Common myeloid progenitor, CD34-positive (primary cell): ENCODE data around the gene NPLOC4.

Source experiments
- CTCF ChIA-PET: fragments of 350-600 bp; sonication (Branson Sonifier 250); formaldehyde crosslinking; loops from one replicate; lab custom pipeline; 2021; ENCODE audit warnings: antibody characterized with exemption; lab: Charles Lee
- POLR2A ChIA-PET: fragments of 350-600 bp; sonication (Branson Sonifier 250); formaldehyde crosslinking; loops from one replicate; lab custom pipeline; 2021; ENCODE audit warnings: antibody characterized with exemption; lab: Charles Lee
- DNase-seq, 3 donors: peaks; one replicate each; pipeline versions ENCODE4 v3.0.0 to v3.0.0-alpha.2; 2013
- H3K27ac ChIP-seq, 2 experiments: 1 replicate in 1 of 2; 2 replicates in 1 of 2; pipeline ENCODE4 v1.7.0; 2013; ENCODE audit warnings: inconsistent platforms in 2 of 2, low read length in 2 of 2, mild to moderate bottlenecking in 2 of 2, low read depth in 1 of 2, moderate library complexity in 1 of 2; ENCODE audit not compliant: severe bottlenecking in 2 of 2, insufficient read depth in 1 of 2, poor library complexity in 1 of 2
- H3K27me3 ChIP-seq, 5 experiments: replicated peaks in 2 of 5; 1 replicate in 3 of 5; 2 replicates in 2 of 5; pipeline versions ENCODE4 v1.6.1 to v1.7.0; 2013; ENCODE audit warnings: low read length in 4 of 5, mild to moderate bottlenecking in 2 of 5, moderate library complexity in 2 of 5, inconsistent platforms in 1 of 5; ENCODE audit not compliant: insufficient read depth in 5 of 5, control insufficient read depth in 4 of 5
- H3K36me3 ChIP-seq, 4 experiments: 1 replicate in 2 of 4; 2 replicates in 2 of 4; pipeline versions ENCODE4 v1.6.1 to v1.7.0; 2013; ENCODE audit warnings: low read length in 3 of 4, control low read depth in 1 of 4, mild to moderate bottlenecking in 1 of 4; ENCODE audit not compliant: control insufficient read depth in 4 of 4, insufficient read depth in 4 of 4
- H3K4me1 ChIP-seq, 4 experiments: 1 replicate in 3 of 4; 2 replicates in 1 of 4; pipeline versions ENCODE4 v1.6.1 to v1.7.1; 2013; ENCODE audit warnings: low read length in 3 of 4, mild to moderate bottlenecking in 3 of 4, control low read depth in 1 of 4, inconsistent platforms in 1 of 4, moderate library complexity in 1 of 4; ENCODE audit not compliant: control insufficient read depth in 4 of 4, insufficient read depth in 4 of 4; ENCODE audit errors: control extremely low read depth in 1 of 4
- H3K4me3 ChIP-seq, 7 experiments: 1 replicate in 4 of 7; 2 replicates in 3 of 7; pipeline versions ENCODE4 v1.5.1 to v1.7.0; 2013; ENCODE audit warnings: mild to moderate bottlenecking in 7 of 7, low read length in 6 of 7, moderate library complexity in 6 of 7, inconsistent platforms in 2 of 7, low read depth in 2 of 7, control low read depth in 1 of 7; ENCODE audit not compliant: insufficient read depth in 4 of 7, control insufficient read depth in 1 of 7; ENCODE audit errors: extremely low read depth in 1 of 7
- H3K9me3 ChIP-seq, 5 experiments: 1 replicate in 4 of 5; 2 replicates in 1 of 5; pipeline versions ENCODE4 v1.6.1 to v1.7.1; 2013; ENCODE audit warnings: low read length in 4 of 5, mild to moderate bottlenecking in 2 of 5, inconsistent platforms in 1 of 5, low read depth in 1 of 5, moderate library complexity in 1 of 5; ENCODE audit not compliant: control insufficient read depth in 4 of 5, insufficient read depth in 2 of 5; ENCODE audit errors: control extremely low read depth in 1 of 5
- WGBS: methylation state at CpG from one replicate; pipeline ENCODE4 v1.1.5; 2013; ENCODE audit not compliant: insufficient coverage; 5-methylcytosine and 5-hydroxymethylcytosine counted together

Gene NPLOC4

DNA sequence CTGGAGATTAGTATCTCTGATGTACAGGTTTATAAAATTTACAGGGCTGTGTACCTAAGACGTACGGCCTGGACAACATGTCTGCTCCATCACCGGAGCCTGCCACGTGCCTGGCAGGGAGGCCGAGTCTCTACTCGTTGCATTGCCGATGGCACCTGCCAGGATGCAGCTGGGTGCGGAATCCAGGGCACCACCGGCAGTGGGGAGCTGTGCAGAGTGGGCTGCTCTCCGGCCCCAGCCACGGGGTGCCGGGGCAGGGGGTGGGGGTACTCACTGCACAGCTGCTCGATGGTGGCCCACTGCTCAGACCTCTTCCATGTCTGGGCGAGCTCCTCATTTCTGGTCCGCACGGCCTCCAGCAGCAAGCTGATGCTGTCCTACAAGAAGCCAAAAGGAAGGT is 71.7 kb downstream of the NPLOC4 start:
- no peaks in the 10 kb centered on the region for H3K9me3 ChIP-seq
- H3K27ac ChIP-seq, result no peak overlapping the region
- no peak for DNase-seq
- WGBS, result 96% methylated on average over 16 of the region's 16 CpGs
- H3K27me3 ChIP-seq, result no peaks in the 10 kb centered on the region
- H3K4me1 ChIP-seq, result peaks cover 12 to 55% (median 46%) of the 10 kb centered on the region in 4 experiments
- CTCF ChIA-PET, result interaction anchor here (0.8 to 3.2 kb wide), 7 partner anchors 8 to 135 kb away, joined by 3 to 13 read pairs (median 6); no protein-coding TSS in a partner anchor
- no peak overlapping the region for H3K4me3 ChIP-seq
- H3K36me3 ChIP-seq, result peaks cover 7 to 61% (median 38%) of the 10 kb centered on the region in 4 experiments
- POLR2A ChIA-PET, result interaction anchor here (0.6 kb wide), 1 partner anchor 304 kb away, joined by 3 read pairs; no protein-coding TSS in a partner anchor

GRCh38 chr17:81564778-81565177 is 72.1 kb downstream of the NPLOC4 start:
- POLR2A ChIA-PET, result interaction anchor here (0.6 kb wide), 1 partner anchor 303 kb away, joined by 3 read pairs; no protein-coding TSS in a partner anchor
- Histone ChIP-seq H3K9me3 (no peaks in the 10 kb centered on the region), H3K27ac (no peak overlapping the region), H3K4me1 (peaks cover 12 to 55% (median 46%) of the 10 kb centered on the region in 4 experiments), H3K27me3 (no peaks in the 10 kb centered on the region), H3K36me3 (peaks cover 7 to 58% (median 35%) of the 10 kb centered on the region in 4 experiments), H3K4me3 (no peak overlapping the region)
- WGBS, result 86% methylated on average over 14 of the region's 17 CpGs
- DNase-seq, result no peak
- CTCF ChIA-PET, result interaction anchor here (1.4 to 3.2 kb wide), 5 partner anchors 9 to 135 kb away, joined by 3 to 11 read pairs (median 6); no protein-coding TSS in a partner anchor

GRCh38 chr17:81563861-81564586 is 72.9 kb downstream of the NPLOC4 start:
- H3K36me3 ChIP-seq, result peaks cover 7 to 55% (median 30%) of the 10 kb centered on the region in 4 experiments
- ChIA-PET POLR2A (no interaction called here), CTCF (interaction anchor here (0.6 to 2.4 kb wide), 3 partner anchors 10 to 79 kb away, joined by 3 to 7 read pairs (median 3); partner anchors contain the start of gene FAAP100)
- peaks cover 12 to 55% (median 46%) of the 10 kb centered on the region in 4 experiments for H3K4me1 ChIP-seq
- peak in 2 of 3 donors; percentile 11 to 14 for DNase-seq
- no peak overlapping the region for H3K27ac ChIP-seq
- H3K4me3 ChIP-seq, result no peak overlapping the region
- H3K27me3 ChIP-seq, result no peaks in the 10 kb centered on the region
- no peaks in the 10 kb centered on the region for H3K9me3 ChIP-seq
- 100% methylated on average over 2 of the region's 10 CpGs for WGBS

DNA sequence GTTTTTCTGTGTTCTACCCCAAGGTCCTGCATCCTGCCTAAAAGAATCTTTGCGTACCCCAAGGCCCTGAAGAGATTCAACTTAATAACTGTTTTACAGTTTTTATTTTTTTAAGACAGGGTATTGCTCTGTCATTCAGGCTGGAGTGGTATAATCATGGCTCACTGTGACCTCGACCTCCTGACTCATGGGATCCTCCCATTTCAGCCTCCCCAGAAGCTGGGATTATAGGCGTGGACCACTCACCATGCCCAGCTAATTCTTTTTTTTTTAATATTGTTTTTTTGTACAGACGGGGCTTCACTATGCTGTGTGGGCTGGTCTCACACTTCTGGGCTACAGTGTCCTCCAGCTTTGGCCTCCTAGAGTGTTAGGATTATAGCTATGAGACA is 75.4 kb downstream of the NPLOC4 start:
- peak overlapping the region in 1 of 2 experiments; percentile 70 for H3K27ac ChIP-seq
- CTCF ChIA-PET, result interaction anchor here (0.8 to 1.0 kb wide), 2 partner anchors 13 to 39 kb away, joined by 3 read pairs; no protein-coding TSS in a partner anchor
- no peaks in the 10 kb centered on the region for H3K27me3 ChIP-seq
- POLR2A ChIA-PET, result interaction anchor here (0.6 kb wide), 1 partner anchor 339 kb away, joined by 3 read pairs; the partner anchor contains the start of gene CEP131
- H3K4me3 ChIP-seq, result peak overlapping the region in 2 of 7 experiments; percentile 2 to 19
- no peaks in the 10 kb centered on the region for H3K9me3 ChIP-seq
- DNase-seq, result peak in 1 of 3 donors; percentile 7
- WGBS, result 90% methylated on average over 2 of the region's 4 CpGs
- peaks cover 9 to 64% (median 40%) of the 10 kb centered on the region in 4 experiments for H3K36me3 ChIP-seq
- H3K4me1 ChIP-seq, result peaks cover 4 to 34% (median 25%) of the 10 kb centered on the region in 4 experiments

GRCh38 chr17:81558941-81559806 is 77.7 kb downstream of the NPLOC4 start:
- no peak overlapping the region for H3K27ac ChIP-seq
- DNase-seq, result no peak
- POLR2A ChIA-PET, result no interaction called here
- H3K9me3 ChIP-seq, result no peaks in the 10 kb centered on the region
- no peak overlapping the region for H3K4me3 ChIP-seq
- 98% methylated on average over 18 of the region's 27 CpGs for WGBS
- peaks cover 4 to 17% (median 11%) of the 10 kb centered on the region in 4 experiments for H3K4me1 ChIP-seq
- CTCF ChIA-PET, result interaction anchor here (1.4 kb wide), 1 partner anchor 42 kb away, joined by 5 read pairs; no protein-coding TSS in a partner anchor
- peaks cover 4 to 54% (median 36%) of the 10 kb centered on the region in 4 experiments for H3K36me3 ChIP-seq
- H3K27me3 ChIP-seq, result no peaks in the 10 kb centered on the region

- POLR2A ChIA-PET, result no interaction called here
- no peak overlapping the region for H3K27ac ChIP-seq
- DNase-seq, result no peak
- H3K4me1 ChIP-seq, result peaks cover 4 to 24% (median 20%) of the 10 kb centered on the region in 4 experiments
- H3K9me3 ChIP-seq, result no peaks in the 10 kb centered on the region
- no peaks in the 10 kb centered on the region for H3K27me3 ChIP-seq
- H3K36me3 ChIP-seq, result peaks cover 4 to 48% (median 30%) of the 10 kb centered on the region in 4 experiments
- WGBS, result 96% methylated on average over 10 of the region's 12 CpGs
- CTCF ChIA-PET, result interaction anchor here (1.5 kb wide), 1 partner anchor 9 kb away, joined by 4 read pairs; no protein-coding TSS in a partner anchor
- no peak overlapping the region for H3K4me3 ChIP-seq
These were observed 78.8 kb downstream of the NPLOC4 start for GRCh38 chr17:81558115-81558468.
